PC-9 (cell line): ENCODE results near the gene DYSF.

Source experiments
- EZH2 ChIP-seq: fragments of 200-600 bp; sonication (generic); IDR thresholded peaks from 2 replicates; pipeline ENCODE4 v1.8.0; 2017; ENCODE audit warnings: antibody characterized with exemption, low read depth
- TF ChIP-seq, protein P1 (sequence below): fragments of 200-600 bp; sonication (generic); conservative IDR thresholded peaks from 2 replicates; pipeline ENCODE4 v1.6.1; 2017; ENCODE audit warnings: mixed run types, antibody characterized with exemption, mild to moderate bottlenecking, moderate library complexity

DNA sequence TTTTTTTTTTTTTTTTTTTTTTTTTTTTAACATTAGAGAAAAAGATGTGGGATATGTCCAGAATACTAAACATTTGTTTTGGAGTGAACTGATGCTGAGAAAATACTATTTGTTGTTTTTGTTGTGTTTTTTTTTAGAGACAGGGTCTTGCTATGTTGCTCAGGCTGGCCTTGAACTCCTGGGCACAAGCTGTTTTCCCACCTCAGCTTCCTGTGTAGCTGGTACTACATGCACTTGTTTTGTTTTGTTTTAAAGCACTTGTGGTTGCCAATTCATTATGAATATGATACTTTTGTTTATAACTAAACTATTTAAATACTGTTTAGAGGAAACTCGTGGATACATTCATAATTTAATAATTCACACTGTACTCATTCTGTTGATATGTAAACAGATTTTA lies 33.4 kb upstream of the DYSF start:
- TF ChIP-seq, protein P1, sequence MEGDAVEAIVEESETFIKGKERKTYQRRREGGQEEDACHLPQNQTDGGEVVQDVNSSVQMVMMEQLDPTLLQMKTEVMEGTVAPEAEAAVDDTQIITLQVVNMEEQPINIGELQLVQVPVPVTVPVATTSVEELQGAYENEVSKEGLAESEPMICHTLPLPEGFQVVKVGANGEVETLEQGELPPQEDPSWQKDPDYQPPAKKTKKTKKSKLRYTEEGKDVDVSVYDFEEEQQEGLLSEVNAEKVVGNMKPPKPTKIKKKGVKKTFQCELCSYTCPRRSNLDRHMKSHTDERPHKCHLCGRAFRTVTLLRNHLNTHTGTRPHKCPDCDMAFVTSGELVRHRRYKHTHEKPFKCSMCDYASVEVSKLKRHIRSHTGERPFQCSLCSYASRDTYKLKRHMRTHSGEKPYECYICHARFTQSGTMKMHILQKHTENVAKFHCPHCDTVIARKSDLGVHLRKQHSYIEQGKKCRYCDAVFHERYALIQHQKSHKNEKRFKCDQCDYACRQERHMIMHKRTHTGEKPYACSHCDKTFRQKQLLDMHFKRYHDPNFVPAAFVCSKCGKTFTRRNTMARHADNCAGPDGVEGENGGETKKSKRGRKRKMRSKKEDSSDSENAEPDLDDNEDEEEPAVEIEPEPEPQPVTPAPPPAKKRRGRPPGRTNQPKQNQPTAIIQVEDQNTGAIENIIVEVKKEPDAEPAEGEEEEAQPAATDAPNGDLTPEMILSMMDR, result no peak
- no peak for TF ChIP-seq EZH2
